DND-41 (cell line): ENCODE data around the gene CFAP299.
A peak's percentile ranks its signal among the peaks of the same experiment; 100 is the strongest.

Experiments used
- ATAC-seq: fragments of 200-7000 bp; cut with Tn5 transposase; 3 replicates; pipeline ENCODE4 v1.9.1; 2021; ENCODE audit warnings: low read depth; ENCODE audit not compliant: insufficient read depth
- DNase-seq: peaks from one replicate; pipeline ENCODE4 v3.0.0-alpha.2; 2020
- H2AFZ ChIP-seq: 2 replicates; pipeline ENCODE4 v1.6.0; 2012; ENCODE audit warnings: low read depth, low read length
- H3K27ac ChIP-seq: 2 replicates; pipeline ENCODE4 v1.5.1; 2012; ENCODE audit warnings: low read length, inconsistent platforms
- H3K27me3 ChIP-seq: fragments of 200-600 bp; sonication (generic); 2 replicates; pipeline ENCODE4 v1.6.0; 2012; ENCODE audit warnings: low read length, mild to moderate bottlenecking, inconsistent platforms; ENCODE audit not compliant: insufficient read depth, poor library complexity
- H3K36me3 ChIP-seq: 2 replicates; pipeline ENCODE4 v1.5.1; 2012; ENCODE audit warnings: low read length, inconsistent platforms; ENCODE audit not compliant: insufficient read depth
- H3K4me1 ChIP-seq: 2 replicates; pipeline ENCODE4 v1.5.1; 2012; ENCODE audit warnings: mild to moderate bottlenecking, low read length; ENCODE audit not compliant: insufficient read depth
- H3K4me2 ChIP-seq: 2 replicates; pipeline ENCODE4 v1.6.0; 2012; ENCODE audit warnings: mild to moderate bottlenecking, moderate library complexity, low read length, inconsistent platforms; ENCODE audit not compliant: insufficient read depth
- H3K4me3 ChIP-seq, 2 experiments: fragments of 200-600 bp in 1 of 2; shearing (Covaris generic) in 1 of 2; 2 replicates each; pipeline ENCODE4 v1.5.1; 2012 to 2016; ENCODE audit warnings: inconsistent platforms in 2 of 2, low read length in 2 of 2, mild to moderate bottlenecking in 2 of 2, low read depth in 1 of 2, moderate library complexity in 1 of 2
- H3K79me2 ChIP-seq: 2 replicates; pipeline ENCODE4 v1.6.0; 2012; ENCODE audit warnings: low read length, inconsistent platforms; ENCODE audit not compliant: insufficient read depth
- H3K9ac ChIP-seq: 2 replicates; pipeline ENCODE4 v1.6.0; 2012; ENCODE audit warnings: low read depth, mild to moderate bottlenecking, inconsistent platforms, low read length, moderate library complexity
- H3K9me3 ChIP-seq: 2 replicates; pipeline ENCODE4 v1.5.1; 2012; ENCODE audit warnings: low read length, moderate library complexity, mild to moderate bottlenecking, inconsistent platforms; ENCODE audit not compliant: insufficient read depth, severe bottlenecking
- H4K20me1 ChIP-seq: 2 replicates; pipeline ENCODE4 v1.6.0; 2012; ENCODE audit warnings: low read length; ENCODE audit not compliant: insufficient read depth
- CTCF ChIP-seq: IDR thresholded peaks from 2 replicates; pipeline ENCODE4 v1.5.1; 2012; ENCODE audit warnings: borderline replicate concordance, low read length, moderate library complexity, mild to moderate bottlenecking; ENCODE audit not compliant: poor library complexity, severe bottlenecking; ENCODE audit errors: extremely low read depth
- EZH2 ChIP-seq: IDR thresholded peaks from 3 replicates; pipeline ENCODE4 v1.6.1; 2012; ENCODE audit warnings: borderline replicate concordance, low read depth, mild to moderate bottlenecking, moderate library complexity, low read length, inconsistent platforms; ENCODE audit not compliant: severe bottlenecking

CFAP299 gene

DNA sequence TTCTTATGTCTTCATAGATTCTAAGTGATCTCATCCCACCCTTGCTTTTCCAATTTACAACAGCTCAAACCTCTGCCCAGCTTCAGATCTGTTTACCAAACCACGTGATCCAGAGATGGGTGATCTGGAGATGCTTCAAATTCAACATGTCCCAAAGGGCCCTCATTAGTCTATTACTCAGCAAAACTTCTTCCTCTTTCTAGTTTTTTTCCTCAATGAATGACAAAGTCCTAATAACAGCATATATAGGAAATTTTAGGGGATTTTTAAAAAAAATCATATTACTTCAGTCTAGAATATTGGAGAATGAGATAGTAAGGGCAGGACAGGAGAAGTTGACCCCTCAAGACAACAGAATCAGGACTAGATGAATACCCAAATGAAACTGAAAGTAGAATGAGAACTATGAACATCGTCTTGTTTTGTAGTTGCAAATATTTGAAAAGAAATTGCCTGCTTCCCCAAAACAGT lies 127.1 kb downstream of the CFAP299 start:
- Histone ChIP-seq H3K36me3 (no peaks in the 10 kb centered on the region), H3K79me2 (no peaks in the 10 kb centered on the region), H3K4me3 (peak overlapping the region in 1 of 2 experiments; percentile 20; a peak in 1 of 4 replicates), H4K20me1 (no peaks in the 10 kb centered on the region), H3K27me3 (no peaks in the 10 kb centered on the region), H2AFZ (peak overlapping the region; percentile 30; the same call in 1 of the 2 replicates), H3K4me2 (peak overlapping the region; percentile 44; the same call in 1 of the 2 replicates), H3K27ac (no peak overlapping the region), H3K9ac (no peak overlapping the region), H3K9me3 (no peaks in the 10 kb centered on the region), H3K4me1 (no peaks in the 10 kb centered on the region)
- peak; percentile 60 for ATAC-seq
- DNase-seq: no peak
- TF ChIP-seq EZH2 (no peak), CTCF (no peak)

- ATAC-seq (no peak), DNase-seq (no peak)
- Histone ChIP-seq H3K4me3 (no peak overlapping the region), H3K9ac (no peak overlapping the region), H3K27me3 (no peaks in the 10 kb centered on the region), H3K36me3 (no peaks in the 10 kb centered on the region), H3K4me2 (no peak overlapping the region), H4K20me1 (no peaks in the 10 kb centered on the region), H3K79me2 (no peaks in the 10 kb centered on the region), H3K27ac (no peak overlapping the region), H3K9me3 (no peaks in the 10 kb centered on the region), H3K4me1 (no peaks in the 10 kb centered on the region), H2AFZ (no peak overlapping the region)
- TF ChIP-seq EZH2 (no peak), CTCF (no peak)
Observed at GRCh38 chr4:80463509-80463908, 128.0 kb downstream of the CFAP299 start.

GRCh38 chr4:80465238-80465637 lies 129.7 kb downstream of the CFAP299 start:
- no peaks in the 10 kb centered on the region for H3K27me3 ChIP-seq
- no peak overlapping the region for H3K4me2 ChIP-seq
- H3K27ac ChIP-seq: no peak overlapping the region
- H3K4me1 ChIP-seq: no peaks in the 10 kb centered on the region
- no peak overlapping the region for H2AFZ ChIP-seq
- H4K20me1 ChIP-seq: no peaks in the 10 kb centered on the region
- TF ChIP-seq CTCF (no peak), EZH2 (no peak)
- H3K79me2 ChIP-seq: no peaks in the 10 kb centered on the region
- DNase-seq (no peak), ATAC-seq (no peak)
- no peaks in the 10 kb centered on the region for H3K36me3 ChIP-seq
- H3K9ac ChIP-seq: no peak overlapping the region
- no peaks in the 10 kb centered on the region for H3K9me3 ChIP-seq
- H3K4me3 ChIP-seq: no peak overlapping the region

- no peaks in the 10 kb centered on the region for H3K9me3 ChIP-seq
- no peak for ATAC-seq
- no peak overlapping the region for H3K4me2 ChIP-seq
- no peak overlapping the region for H2AFZ ChIP-seq
- DNase-seq: no peak
- H3K27me3 ChIP-seq: no peaks in the 10 kb centered on the region
- no peak overlapping the region for H3K9ac ChIP-seq
- H4K20me1 ChIP-seq: no peaks in the 10 kb centered on the region
- no peaks in the 10 kb centered on the region for H3K36me3 ChIP-seq
- no peaks in the 10 kb centered on the region for H3K79me2 ChIP-seq
- no peaks in the 10 kb centered on the region for H3K4me1 ChIP-seq
- no peak overlapping the region for H3K27ac ChIP-seq
- no peak for TF ChIP-seq CTCF
- TF ChIP-seq EZH2: no peak
- no peak overlapping the region for H3K4me3 ChIP-seq
Observed at GRCh38 chr4:80465736-80466135, 130.2 kb downstream of the CFAP299 start.
